ENCODE measurements around the gene COL10A1. TPM values are rescaled to one million over a fixed set of nuclear protein-coding genes. Genes with fewer than 3 reads are reported as not detected.
A peak's percentile ranks its signal among the peaks of the same experiment; 100 is the strongest.

COL10A1 gene
- total and polyA plus RNA-seq, 7 experiments from 2014 or later = 0.07 to 0.33 TPM; not detected in 5

GRCh38 chr6:116166369-116166768, 40.4 kb upstream of the COL10A1 start:
- peaks cover 0 to 16% (median 7%) of the 10 kb centered on the region in 7 donors for H3K4me1 Mint-ChIP-seq
- H3K9me3 Mint-ChIP-seq = peaks cover 4 to 62% (median 14%) of the 10 kb centered on the region in 11 donors
- H3K36me3 ChIP-seq (ENCODE audit: control insufficient read depth in 2 of 3, insufficient read depth in 3 of 3, low read length in 3 of 3) = peaks cover 0 to 6% (median 0%) of the 10 kb centered on the region in 3 experiments
- H3K36me3 Mint-ChIP-seq = peaks cover 7 to 79% (median 76%) of the 10 kb centered on the region in 5 donors
- no peaks in the 10 kb centered on the region for H3K27me3 ChIP-seq (ENCODE audit: control insufficient read depth in 2 of 2, insufficient read depth in 2 of 2, low read length in 2 of 2)
- no peak overlapping the region for H3K27ac Mint-ChIP-seq
- ATAC-seq (no peak), DNase-seq (no peak)
- no peak overlapping the region for H3K4me3 Mint-ChIP-seq
- H3K9me3 ChIP-seq (ENCODE audit: control insufficient read depth in 2 of 3, low read length in 3 of 3) = no peaks in the 10 kb centered on the region
- CTCF ChIA-PET = no interaction called here
- POLR2A ChIA-PET = no interaction called here
- no peak overlapping the region for H3K27ac ChIP-seq (ENCODE audit: low read depth, low read length)
- no peaks in the 10 kb centered on the region for H3K27me3 Mint-ChIP-seq
- intact Hi-C loops (cut with micrococcal nuclease) = no loop called here
- no peaks in the 10 kb centered on the region for H3K4me1 ChIP-seq (ENCODE audit: control insufficient read depth in 2 of 2, insufficient read depth in 2 of 2, low read length in 2 of 2)
- no peak overlapping the region for H3K4me3 ChIP-seq (ENCODE audit: low read length)

GRCh38 chr6:116165596-116165995, 39.7 kb upstream of the COL10A1 start:
- no peak overlapping the region for H3K4me3 ChIP-seq (ENCODE audit: low read length)
- DNase-seq (no peak), ATAC-seq (no peak)
- H3K36me3 ChIP-seq (ENCODE audit: control insufficient read depth in 2 of 3, insufficient read depth in 3 of 3, low read length in 3 of 3) = peaks cover 0 to 4% (median 0%) of the 10 kb centered on the region in 3 experiments
- H3K27me3 Mint-ChIP-seq = no peaks in the 10 kb centered on the region
- H3K27ac ChIP-seq (ENCODE audit: low read depth, low read length) = no peak overlapping the region
- CTCF ChIA-PET = no interaction called here
- H3K36me3 Mint-ChIP-seq = peaks cover 7 to 74% (median 71%) of the 10 kb centered on the region in 5 donors
- no peak overlapping the region for H3K27ac Mint-ChIP-seq
- H3K4me1 Mint-ChIP-seq = peaks cover 0 to 16% (median 6%) of the 10 kb centered on the region in 7 donors
- H3K9me3 ChIP-seq (ENCODE audit: control insufficient read depth in 2 of 3, low read length in 3 of 3) = no peaks in the 10 kb centered on the region
- intact Hi-C loops (cut with micrococcal nuclease) = no loop called here
- no peak overlapping the region for H3K4me3 Mint-ChIP-seq
- H3K9me3 Mint-ChIP-seq = peaks cover 4 to 63% (median 14%) of the 10 kb centered on the region in 11 donors
- H3K4me1 ChIP-seq (ENCODE audit: control insufficient read depth in 2 of 2, insufficient read depth in 2 of 2, low read length in 2 of 2) = no peaks in the 10 kb centered on the region
- H3K27me3 ChIP-seq (ENCODE audit: control insufficient read depth in 2 of 2, insufficient read depth in 2 of 2, low read length in 2 of 2) = no peaks in the 10 kb centered on the region
- POLR2A ChIA-PET = no interaction called here

DNA sequence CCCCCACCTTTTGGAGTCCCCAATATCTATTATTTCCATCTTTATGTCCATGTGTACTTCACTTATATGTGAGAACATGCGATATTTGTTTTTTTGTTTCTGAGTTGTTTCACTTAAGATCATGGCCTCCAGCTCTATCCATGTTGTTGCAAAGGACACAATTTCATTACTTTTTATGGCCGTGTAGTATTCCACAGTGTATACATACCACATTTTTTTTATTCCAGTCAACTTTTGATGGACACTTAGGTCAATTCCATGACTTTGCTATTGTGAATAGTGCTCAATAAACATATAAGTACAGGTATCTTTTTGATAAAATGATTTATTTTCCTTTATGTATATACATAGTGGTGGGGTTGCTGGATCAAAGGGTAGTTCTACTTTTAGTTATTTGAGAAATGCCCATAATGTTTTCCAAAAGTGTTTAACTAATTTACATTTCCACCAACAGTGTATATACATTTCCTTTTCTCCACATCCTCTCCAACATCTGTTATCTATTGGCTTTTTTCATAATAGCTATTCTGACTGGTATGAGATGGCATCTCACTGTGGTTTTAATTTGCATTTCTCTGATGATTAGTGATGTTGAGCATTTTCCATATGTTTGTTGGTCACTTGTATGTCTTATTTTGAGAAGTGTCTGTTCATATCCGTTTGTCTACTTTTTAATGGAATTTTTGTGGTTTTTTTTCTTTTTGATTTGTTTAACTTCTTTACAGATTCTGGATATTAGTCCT, 34.0 kb upstream of the COL10A1 start:
- H3K9me3 ChIP-seq (ENCODE audit: control insufficient read depth in 2 of 3, low read length in 3 of 3) = no peaks in the 10 kb centered on the region
- peaks cover 9 to 68% (median 58%) of the 10 kb centered on the region in 5 donors for H3K36me3 Mint-ChIP-seq
- H3K4me3 ChIP-seq (ENCODE audit: low read length) = no peak overlapping the region
- no peaks in the 10 kb centered on the region for H3K4me1 ChIP-seq (ENCODE audit: control insufficient read depth in 2 of 2, insufficient read depth in 2 of 2, low read length in 2 of 2)
- no peak overlapping the region for H3K27ac Mint-ChIP-seq
- H3K27me3 ChIP-seq (ENCODE audit: control insufficient read depth in 2 of 2, insufficient read depth in 2 of 2, low read length in 2 of 2) = no peaks in the 10 kb centered on the region
- peaks cover 1 to 37% (median 11%) of the 10 kb centered on the region in 11 donors for H3K9me3 Mint-ChIP-seq
- ChIA-PET CTCF (no interaction called here), POLR2A (no interaction called here)
- H3K4me3 Mint-ChIP-seq = no peak overlapping the region
- no peak overlapping the region for H3K27ac ChIP-seq (ENCODE audit: low read depth, low read length)
- intact Hi-C loops (cut with micrococcal nuclease) = no loop called here
- H3K36me3 ChIP-seq (ENCODE audit: control insufficient read depth in 2 of 3, insufficient read depth in 3 of 3, low read length in 3 of 3) = no peaks in the 10 kb centered on the region
- ATAC-seq = no peak
- no peaks in the 10 kb centered on the region for H3K27me3 Mint-ChIP-seq
- peaks cover 0 to 23% (median 12%) of the 10 kb centered on the region in 7 donors for H3K4me1 Mint-ChIP-seq
- DNase-seq = no peak

- Histone ChIP-seq H3K4me1 (ENCODE audit: control insufficient read depth in 2 of 2, insufficient read depth in 2 of 2, low read length in 2 of 2) (no peaks in the 10 kb centered on the region), H3K9me3 (ENCODE audit: control insufficient read depth in 2 of 3, low read length in 3 of 3) (no peaks in the 10 kb centered on the region), H3K36me3 (ENCODE audit: control insufficient read depth in 2 of 3, insufficient read depth in 3 of 3, low read length in 3 of 3) (no peaks in the 10 kb centered on the region), H3K27me3 (ENCODE audit: control insufficient read depth in 2 of 2, insufficient read depth in 2 of 2, low read length in 2 of 2) (no peaks in the 10 kb centered on the region), H3K4me3 (ENCODE audit: low read length) (no peak overlapping the region), H3K27ac (ENCODE audit: low read depth, low read length) (no peak overlapping the region)
- Mint-ChIP-seq H3K9me3 (peaks cover 1 to 28% (median 7%) of the 10 kb centered on the region in 11 donors), H3K27ac (no peak overlapping the region), H3K27me3 (no peaks in the 10 kb centered on the region), H3K36me3 (peaks cover 9 to 57% (median 48%) of the 10 kb centered on the region in 5 donors), H3K4me1 (peaks cover 0 to 25% (median 12%) of the 10 kb centered on the region in 7 donors), H3K4me3 (no peak overlapping the region)
- CTCF ChIA-PET = no interaction called here
- ATAC-seq (no peak), DNase-seq (no peak)
- POLR2A ChIA-PET = no interaction called here
- intact Hi-C loops (cut with micrococcal nuclease) = no loop called here
Observed at GRCh38 chr6:116158641-116159040, 32.7 kb upstream of the COL10A1 start.

DNA sequence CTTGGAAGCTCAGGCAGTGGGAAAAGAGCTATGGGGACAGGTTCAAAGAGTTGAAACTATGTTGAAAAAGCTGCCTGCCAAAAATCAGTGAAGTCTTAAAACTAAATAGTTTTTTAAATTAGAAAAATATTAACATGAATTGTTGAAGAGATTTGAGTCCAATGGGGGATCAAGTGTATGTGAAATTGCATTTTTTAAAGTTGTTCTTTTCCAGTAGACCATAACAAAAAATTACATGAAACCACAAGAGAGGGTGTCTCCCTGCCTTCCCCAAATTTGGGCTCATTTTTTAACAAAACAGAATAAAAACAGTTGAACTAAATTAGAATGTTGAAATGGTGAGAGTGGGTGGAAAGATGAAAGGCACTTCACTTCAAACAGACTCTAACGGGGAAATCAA, 31.5 kb upstream of the COL10A1 start:
- H3K9me3 Mint-ChIP-seq = peaks cover 0 to 17% (median 3%) of the 10 kb centered on the region in 11 donors
- Histone ChIP-seq H3K4me3 (ENCODE audit: low read length) (no peak overlapping the region), H3K27me3 (ENCODE audit: control insufficient read depth in 2 of 2, insufficient read depth in 2 of 2, low read length in 2 of 2) (no peaks in the 10 kb centered on the region), H3K4me1 (ENCODE audit: control insufficient read depth in 2 of 2, insufficient read depth in 2 of 2, low read length in 2 of 2) (no peaks in the 10 kb centered on the region), H3K36me3 (ENCODE audit: control insufficient read depth in 2 of 3, insufficient read depth in 3 of 3, low read length in 3 of 3) (no peaks in the 10 kb centered on the region), H3K9me3 (ENCODE audit: control insufficient read depth in 2 of 3, low read length in 3 of 3) (no peaks in the 10 kb centered on the region), H3K27ac (ENCODE audit: low read depth, low read length) (no peak overlapping the region)
- H3K4me3 Mint-ChIP-seq = no peak overlapping the region
- no peaks in the 10 kb centered on the region for H3K27me3 Mint-ChIP-seq
- H3K27ac Mint-ChIP-seq = no peak overlapping the region
- peaks cover 0 to 20% (median 12%) of the 10 kb centered on the region in 7 donors for H3K4me1 Mint-ChIP-seq
- intact Hi-C loops (cut with micrococcal nuclease) = no loop called here
- peaks cover 8 to 46% (median 38%) of the 10 kb centered on the region in 5 donors for H3K36me3 Mint-ChIP-seq
- POLR2A ChIA-PET = no interaction called here
- no peak for ATAC-seq
- DNase-seq = no peak
- CTCF ChIA-PET = interaction anchor here (0.7 kb wide), 1 partner anchor 553 kb away, joined by 3 read pairs; no protein-coding TSS in a partner anchor

GRCh38 chr6:116156405-116157326, 30.7 kb upstream of the COL10A1 start:
- no peaks in the 10 kb centered on the region for H3K27me3 Mint-ChIP-seq

More at GRCh38 chr6:116156405-116157326, 30.7 kb upstream of the COL10A1 start:
- peaks cover 0 to 11% (median 3%) of the 10 kb centered on the region in 11 donors for H3K9me3 Mint-ChIP-seq
- peak overlapping the region in 1 of 9 donors; percentile 74 for H3K27ac Mint-ChIP-seq
- Histone ChIP-seq H3K27me3 (ENCODE audit: control insufficient read depth in 2 of 2, insufficient read depth in 2 of 2, low read length in 2 of 2) (no peaks in the 10 kb centered on the region), H3K4me3 (ENCODE audit: low read length) (no peak overlapping the region), H3K9me3 (ENCODE audit: control insufficient read depth in 2 of 3, low read length in 3 of 3) (no peaks in the 10 kb centered on the region), H3K36me3 (ENCODE audit: control insufficient read depth in 2 of 3, insufficient read depth in 3 of 3, low read length in 3 of 3) (no peaks in the 10 kb centered on the region), H3K27ac (ENCODE audit: low read depth, low read length) (no peak overlapping the region), H3K4me1 (ENCODE audit: control insufficient read depth in 2 of 2, insufficient read depth in 2 of 2, low read length in 2 of 2) (no peaks in the 10 kb centered on the region)
- POLR2A ChIA-PET = no interaction called here
- CTCF ChIA-PET = no interaction called here
- H3K36me3 Mint-ChIP-seq = peaks cover 6 to 39% (median 31%) of the 10 kb centered on the region in 5 donors
- DNase-seq = no peak
- ATAC-seq = peak; percentile 26
- peaks cover 0 to 20% (median 12%) of the 10 kb centered on the region in 7 donors for H3K4me1 Mint-ChIP-seq
- no peak overlapping the region for H3K4me3 Mint-ChIP-seq
- intact Hi-C loops (cut with micrococcal nuclease) = no loop called here

Data from naive thymus-derived CD4-positive, alpha-beta T cell (primary cell).